SH-SY5Y (cell line): ENCODE results near the gene WDCP.

Experiments
- GATA2 ChIP-seq: IDR thresholded peaks from 2 replicates; pipeline ENCODE4 v1.6.1; 2011; ENCODE audit warnings: mild to moderate bottlenecking, low read depth, low read length
- GATA3 ChIP-seq: IDR thresholded peaks from 2 replicates; pipeline ENCODE4 v1.6.1; 2011; ENCODE audit warnings: low read depth, mild to moderate bottlenecking, low read length, moderate library complexity

DNA sequence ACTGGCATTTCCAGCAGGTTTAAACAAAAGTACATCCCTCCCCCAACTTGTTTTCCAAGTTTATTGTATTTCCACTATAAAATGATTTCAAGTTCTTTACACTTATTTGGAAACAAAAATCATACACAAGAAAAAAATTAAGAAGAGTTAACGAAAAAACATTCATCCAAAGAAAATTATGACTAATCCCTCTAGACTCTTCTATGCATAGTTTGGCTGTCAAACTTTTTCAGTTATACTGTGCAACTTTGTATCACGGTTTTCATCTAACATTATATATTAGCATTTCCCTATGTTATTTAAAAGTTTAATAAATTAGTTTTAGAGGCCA is 627 bp downstream of the WDCP start:
- TF ChIP-seq GATA2 (no peak), GATA3 (no peak)
